ENCODE results near the gene SPACDR.

The SPACDR gene

DNA sequence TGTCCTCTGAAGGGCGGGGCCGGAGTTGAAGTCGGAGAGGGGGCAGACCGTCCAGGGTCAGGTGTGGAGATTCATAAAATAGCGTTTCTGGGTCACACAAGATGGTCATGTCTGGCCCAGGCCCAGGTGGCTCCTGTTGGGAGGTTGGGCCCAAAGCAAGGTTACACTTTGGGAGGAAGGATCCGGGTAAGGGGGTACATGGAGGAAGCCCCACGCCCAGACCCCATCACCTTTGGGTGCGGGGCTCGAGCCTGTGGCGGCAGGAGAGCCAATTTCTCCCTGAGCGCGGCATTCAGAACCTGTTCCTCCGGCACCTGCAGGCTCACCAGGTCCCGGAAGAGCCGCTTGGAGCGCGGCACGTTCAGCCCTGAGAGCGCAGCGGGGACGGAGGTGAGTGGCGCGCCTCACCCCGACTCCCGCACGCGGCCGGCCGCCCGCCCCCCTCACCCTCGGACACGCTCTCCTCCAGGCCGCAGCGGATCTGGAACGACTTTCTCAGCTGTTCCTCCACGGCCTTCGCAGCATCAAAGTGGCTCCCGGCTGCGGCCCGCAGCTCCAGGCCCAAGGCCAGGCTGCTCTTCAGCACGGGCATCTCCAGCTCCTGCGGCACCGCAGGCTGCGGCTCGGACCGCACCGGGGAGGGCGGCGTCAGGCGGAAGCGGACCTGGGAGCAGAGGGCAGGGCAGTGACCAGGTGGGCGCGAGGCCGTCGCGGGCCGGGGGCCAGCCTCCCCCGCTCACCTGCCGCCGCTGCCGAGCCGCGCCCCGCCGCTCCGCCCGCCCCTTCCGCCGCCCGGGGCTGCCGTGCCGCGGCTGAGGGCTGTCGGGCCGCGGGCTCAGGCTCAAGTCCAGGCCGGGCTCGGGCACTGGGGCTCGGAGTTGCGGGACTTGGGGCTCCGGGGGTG, 28.4 kb downstream of the SPACDR start:
- peak in 1 of 2 donors; percentile 37 for DNase-seq (ENCODE audit: low read depth in 2 of 2)

DNA sequence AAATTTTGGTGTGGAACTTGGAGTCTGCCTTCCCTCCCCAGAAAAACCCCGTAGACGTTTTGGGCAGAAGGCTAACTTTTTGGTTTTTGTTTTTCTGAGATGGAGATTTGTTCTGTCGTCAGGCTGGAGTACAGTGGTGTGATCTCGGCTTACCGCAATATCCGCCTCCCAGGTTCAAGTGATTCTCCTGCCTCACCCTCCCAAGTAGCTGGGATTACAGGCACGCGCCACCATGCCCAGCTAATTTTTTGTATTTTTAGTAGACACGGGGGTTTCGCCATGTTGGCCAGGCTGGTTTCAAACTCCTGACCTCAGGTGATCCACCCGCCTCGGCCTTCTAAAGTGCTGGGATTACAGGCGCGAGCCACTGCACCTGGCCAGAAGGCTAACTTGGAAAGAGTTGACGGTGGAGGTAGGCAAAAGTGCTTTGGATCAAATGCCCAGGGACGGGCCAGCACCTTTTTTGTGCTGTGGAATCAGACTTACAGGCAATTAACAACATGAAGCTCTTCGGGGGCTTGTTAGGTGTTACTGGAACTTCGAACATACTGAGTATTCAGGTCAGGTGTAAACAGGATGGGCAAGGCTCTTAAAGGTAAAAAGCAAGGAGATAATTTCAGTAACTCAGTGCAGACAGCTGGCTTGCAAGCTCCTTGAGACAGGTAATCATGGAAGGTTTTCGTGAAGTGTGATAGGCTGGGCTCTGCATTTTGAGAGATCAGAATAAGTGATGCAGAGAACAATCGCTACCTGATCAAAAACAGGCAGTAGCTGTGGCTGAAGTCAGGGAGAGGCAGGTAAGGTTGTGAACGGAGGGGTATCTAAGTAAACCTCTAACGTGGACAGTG, 29.5 kb downstream of the SPACDR start:
- no peak for DNase-seq (ENCODE audit: low read depth in 2 of 2)

DNA sequence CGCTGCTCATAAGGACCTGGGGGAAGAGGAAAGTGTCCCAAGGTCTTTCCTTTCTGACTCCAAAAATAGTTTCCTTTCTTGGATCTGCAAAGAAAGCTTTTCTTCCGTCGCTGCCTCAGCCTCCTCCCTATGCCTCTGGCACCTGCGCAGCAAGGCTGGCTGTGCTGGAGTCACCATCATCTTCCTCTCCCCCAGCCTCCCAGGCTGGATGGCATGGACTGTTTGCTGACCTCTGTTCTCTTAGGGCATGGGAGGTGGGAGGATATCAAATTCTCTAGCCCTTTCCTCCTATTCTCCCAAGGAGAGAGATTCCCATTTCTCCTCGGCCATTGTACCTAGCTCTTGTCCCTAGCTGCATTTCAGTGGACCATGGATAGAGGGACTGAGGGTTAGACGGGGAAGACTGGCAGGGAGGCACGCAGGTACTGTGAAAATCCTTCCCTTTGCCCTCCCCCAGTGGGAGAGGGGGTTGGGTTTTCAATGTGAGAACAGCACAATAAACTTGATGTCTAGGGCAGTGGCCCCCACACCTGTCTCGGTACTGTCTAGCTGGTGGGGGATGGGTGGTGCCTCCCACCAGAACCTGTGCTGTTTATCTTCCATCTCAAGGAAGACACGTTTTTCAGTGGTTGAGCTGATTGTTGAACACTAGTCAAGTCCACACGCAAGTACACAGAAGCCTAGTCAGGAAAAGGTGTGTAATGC, 30.3 kb downstream of the SPACDR start:
- DNase-seq (ENCODE audit: low read depth in 2 of 2): no peak

DNA sequence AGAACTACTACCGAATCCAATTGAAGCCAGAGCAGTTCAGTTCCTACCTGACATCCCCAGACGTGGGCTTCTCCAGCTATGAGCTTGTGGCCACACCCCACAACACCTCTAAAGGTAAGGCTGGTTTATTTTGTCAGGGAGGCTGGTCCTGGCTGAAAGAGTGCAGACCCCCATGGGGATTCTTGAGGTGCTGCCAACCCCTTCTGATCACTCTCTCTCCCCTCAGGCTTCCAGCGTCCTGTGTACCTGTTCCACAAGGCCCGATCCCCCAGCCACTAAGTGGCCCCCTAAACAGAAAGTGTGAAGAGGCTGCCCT, 30.8 kb downstream of the SPACDR start:
- DNase-seq (ENCODE audit: low read depth in 2 of 2): no peak

DNA sequence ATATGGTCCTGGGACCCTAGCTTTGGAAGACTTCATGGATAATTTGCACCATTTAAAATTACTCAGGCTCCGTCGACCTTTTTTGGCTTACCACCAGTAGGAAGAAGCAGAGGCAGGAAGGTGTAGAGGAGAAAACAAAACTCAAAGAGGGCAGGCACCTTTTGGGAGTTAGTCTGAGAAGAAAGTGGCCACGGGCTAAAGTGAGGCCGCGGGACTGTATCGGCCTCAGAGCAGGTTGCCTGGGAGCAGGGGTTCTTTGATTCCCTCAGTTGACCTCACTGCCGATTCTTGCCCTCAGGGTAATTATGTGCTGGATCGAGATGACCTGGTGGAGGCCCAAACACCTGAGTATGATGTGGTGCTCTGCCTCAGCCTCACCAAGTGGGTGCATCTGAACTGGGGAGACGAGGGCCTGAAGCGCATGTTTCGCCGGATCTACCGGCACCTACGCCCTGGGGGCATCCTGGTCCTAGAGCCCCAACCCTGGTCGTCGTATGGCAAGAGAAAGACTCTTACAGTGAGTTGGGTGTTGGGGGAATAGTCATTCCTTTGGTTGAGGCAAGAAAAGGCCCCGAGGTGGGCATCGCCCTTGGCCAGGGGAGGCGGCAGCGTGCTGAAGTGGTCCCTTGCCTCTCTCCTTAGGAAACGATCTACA, 31.3 kb downstream of the SPACDR start:
- DNase-seq (ENCODE audit: low read depth in 2 of 2): no peak

DNA sequence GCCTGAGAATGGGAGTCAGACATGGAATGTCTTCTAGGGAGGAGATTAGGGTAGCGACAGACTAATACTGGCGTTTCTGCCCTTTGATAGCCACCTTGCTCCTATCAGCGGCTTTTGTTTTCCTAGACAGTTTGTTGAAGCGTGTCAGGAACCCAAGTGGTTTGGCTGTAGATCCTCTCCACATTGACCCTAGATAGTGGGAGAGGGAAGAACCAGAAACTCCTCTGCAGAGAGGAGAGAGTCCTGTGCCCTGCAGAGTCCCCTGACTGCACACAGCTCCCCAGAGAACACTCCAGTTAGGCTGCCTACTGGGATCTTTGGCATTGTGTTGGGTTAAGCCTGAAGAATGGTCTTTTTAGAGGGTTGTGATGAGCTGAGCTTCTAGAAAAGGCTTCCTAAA, 32.0 kb downstream of the SPACDR start:
- no peak for DNase-seq (ENCODE audit: low read depth in 2 of 2)

DNA sequence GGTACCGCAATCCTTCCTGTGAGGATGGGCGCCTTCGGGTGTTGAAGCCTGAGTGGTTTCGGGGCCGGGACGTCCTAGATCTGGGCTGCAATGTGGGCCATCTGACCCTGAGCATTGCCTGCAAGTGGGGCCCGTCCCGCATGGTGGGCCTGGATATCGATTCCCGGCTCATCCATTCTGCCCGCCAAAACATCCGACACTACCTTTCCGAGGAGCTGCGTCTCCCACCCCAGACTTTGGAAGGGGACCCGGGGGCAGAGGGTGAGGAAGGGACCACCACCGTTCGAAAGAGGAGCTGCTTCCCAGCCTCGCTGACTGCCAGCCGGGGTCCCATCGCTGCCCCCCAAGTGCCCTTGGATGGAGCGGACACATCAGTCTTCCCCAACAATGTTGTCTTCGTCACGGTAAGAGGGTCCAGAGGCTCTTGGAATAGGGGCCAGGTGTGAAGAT, 32.7 kb downstream of the SPACDR start:
- DNase-seq (ENCODE audit: low read depth in 2 of 2): no peak

DNA sequence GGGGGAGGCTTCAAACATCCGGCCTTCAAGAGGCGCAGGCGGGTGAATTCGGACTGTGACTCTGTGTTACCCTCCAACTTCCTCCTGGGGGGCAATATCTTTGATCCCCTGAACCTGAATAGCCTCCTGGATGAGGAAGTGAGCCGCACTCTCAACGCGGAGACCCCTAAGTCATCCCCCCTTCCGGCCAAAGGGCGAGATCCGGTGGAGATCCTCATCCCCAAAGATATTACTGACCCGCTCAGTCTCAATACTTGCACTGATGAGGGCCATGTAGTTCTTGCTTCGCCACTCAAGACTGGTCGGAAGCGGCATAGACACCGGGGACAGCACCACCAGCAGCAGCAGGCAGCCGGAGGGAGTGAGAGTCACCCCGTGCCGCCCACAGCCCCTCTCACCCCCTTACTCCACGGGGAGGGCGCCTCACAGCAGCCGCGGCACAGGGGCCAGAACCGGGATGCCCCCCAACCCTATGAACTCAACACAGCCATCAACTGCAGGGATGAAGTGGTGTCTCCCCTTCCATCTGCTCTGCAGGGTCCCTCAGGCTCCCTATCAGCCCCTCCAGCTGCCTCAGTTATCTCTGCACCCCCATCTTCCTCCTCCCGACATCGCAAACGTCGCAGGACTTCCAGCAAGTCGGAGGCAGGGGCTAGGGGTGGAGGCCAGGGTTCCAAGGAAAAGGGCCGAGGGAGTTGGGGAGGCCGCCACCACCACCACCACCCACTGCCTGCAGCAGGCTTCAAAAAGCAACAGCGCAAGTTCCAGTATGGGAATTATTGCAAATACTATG, 33.4 kb downstream of the SPACDR start:
- peak in 1 of 2 donors; percentile 41 for DNase-seq (ENCODE audit: low read depth in 2 of 2)

DNA sequence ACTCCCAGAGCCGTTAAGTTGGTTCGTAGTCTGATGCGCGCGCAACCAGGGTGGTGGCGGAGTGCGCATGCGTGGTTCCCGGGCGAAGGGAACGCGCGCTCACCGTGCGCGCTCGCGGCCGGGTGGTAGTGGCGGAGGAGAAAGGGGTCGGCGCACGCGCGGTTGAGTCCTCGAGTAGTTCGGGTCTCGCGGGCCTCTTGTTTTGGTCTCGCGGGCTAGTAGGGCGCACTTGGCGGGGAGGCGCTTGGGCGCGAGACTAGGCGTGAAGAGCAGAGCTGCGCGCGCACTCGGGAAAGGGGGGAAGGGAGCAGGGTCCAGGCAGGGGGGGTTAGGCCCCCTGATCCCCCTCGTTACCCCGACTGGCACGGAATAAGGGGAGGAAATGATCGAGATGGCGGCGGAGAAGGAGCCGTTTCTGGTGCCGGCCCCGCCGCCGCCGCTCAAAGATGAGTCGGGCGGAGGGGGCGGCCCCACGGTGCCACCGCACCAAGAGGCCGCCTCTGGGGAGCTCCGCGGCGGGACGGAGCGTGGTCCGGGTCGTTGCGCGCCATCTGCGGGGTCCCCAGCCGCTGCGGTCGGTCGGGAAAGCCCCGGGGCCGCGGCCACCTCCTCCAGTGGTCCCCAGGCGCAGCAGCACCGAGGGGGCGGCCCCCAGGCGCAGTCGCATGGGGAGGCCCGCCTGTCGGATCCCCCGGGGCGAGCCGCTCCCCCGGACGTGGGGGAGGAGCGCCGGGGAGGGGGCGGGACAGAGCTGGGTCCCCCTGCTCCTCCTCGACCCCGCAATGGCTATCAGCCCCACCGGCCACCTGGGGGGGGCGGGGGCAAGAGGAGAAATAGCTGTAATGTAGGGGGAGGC, 34.2 kb downstream of the SPACDR start, which contains the start of gene MEPCE:
Gene MEPCE (plus strand): TSS at position 195 of the 856 bp plus-strand sequence. CDS start 188 bp downstream, at position 383.
- DNase-seq (ENCODE audit: low read depth in 2 of 2): peak; percentile 92 to 94

DNA sequence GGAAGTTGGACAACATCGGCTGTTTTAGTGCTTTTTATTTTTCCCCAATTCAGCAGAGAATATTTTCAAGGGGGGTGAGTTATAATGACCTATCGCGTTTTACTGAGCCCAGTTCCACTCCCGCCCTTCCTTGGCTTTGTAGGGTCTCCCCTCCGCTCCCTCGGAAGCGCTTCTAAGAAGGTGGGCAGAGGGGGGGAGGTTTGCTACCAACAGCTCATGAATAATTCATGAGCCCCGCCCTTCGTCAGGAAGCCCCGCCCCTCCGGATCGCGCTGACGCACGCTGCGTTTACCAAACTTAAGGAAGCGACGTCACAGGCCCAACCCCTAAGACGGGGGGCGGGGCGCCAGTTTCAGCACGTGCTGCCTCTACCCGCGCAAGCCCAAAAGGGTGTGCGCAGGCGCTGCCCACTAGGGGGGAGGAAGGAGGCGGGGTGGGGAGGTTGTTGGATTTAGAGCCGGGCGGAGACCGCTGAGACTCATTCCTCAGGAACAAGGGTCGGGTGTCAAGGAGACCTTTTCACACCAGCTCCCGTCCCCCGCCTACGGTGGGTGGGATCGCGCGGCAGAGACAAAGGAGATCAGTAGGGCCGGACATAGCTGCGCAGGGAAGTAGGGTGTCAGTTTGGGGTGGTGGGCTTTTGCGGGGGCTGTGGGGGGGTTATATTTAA, 35.0 kb downstream of the SPACDR start:
- DNase-seq (ENCODE audit: low read depth in 2 of 2): peak; percentile 100

DNA sequence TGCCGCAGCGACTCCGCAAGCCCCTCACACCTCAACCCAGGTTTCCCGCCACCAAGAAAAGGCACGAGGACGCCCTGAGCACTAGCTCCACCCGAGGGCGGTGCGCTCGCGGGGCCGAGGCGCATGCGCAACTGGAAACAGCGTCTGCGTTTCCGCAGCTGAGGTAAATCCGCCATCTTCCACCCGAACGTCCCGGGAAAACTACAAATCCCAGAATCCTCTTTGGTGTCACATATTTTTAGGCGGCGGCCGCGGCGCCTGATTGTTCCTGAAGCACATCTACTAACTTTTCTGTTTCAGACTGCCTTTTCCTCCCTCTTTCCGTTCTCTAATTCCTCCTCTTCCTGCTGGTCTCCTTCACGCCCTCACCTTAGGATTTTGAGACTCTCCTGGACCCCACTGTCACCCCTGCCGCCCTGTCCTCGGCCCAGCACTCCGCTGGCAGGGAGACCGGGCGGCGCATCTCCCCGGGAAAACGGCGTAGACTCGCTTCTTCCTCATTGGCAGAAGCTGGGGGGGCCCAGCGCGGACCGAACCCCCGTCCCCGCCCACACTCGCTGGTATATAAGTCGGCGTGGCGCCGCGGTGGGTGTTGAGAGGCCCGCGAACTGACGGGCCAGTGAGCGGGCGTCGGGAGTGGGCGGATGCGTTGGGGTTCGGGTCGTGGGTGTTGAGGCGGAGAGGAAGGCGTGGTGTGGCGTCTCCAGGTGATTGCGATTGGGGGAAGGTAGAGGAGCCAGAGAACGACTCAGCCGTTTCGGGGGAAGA, 35.7 kb downstream of the SPACDR start, which contains the start of gene ZCWPW1:
Gene ZCWPW1 (minus strand): TSS at position 505 of the 768 bp plus-strand sequence. CDS start 8,054 bp downstream, outside the sequence.
- DNase-seq (ENCODE audit: low read depth in 2 of 2): peak; percentile 94 to 96

DNA sequence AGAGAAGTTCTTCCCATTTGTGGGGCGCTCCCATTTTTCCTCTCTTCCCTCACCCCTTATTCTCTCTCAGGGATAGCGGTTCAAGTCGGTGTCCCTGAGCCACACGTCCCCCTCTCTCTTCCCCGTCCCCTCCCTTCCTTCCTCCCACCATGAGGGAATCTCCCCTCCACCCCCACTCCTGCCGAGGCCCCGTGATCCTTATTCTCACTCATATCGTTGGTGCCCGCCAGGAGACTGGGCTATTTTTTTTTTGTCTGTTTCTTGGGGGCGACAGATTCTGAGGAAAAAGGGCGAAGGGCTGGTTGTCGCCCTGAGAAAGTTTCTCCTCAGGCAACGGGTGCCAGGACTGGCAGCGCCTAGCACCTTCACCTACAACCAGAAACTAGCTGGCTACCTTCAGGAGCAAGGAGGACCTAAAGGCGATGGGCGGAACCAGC, 36.3 kb downstream of the SPACDR start:
- DNase-seq (ENCODE audit: low read depth in 2 of 2): no peak

DNA sequence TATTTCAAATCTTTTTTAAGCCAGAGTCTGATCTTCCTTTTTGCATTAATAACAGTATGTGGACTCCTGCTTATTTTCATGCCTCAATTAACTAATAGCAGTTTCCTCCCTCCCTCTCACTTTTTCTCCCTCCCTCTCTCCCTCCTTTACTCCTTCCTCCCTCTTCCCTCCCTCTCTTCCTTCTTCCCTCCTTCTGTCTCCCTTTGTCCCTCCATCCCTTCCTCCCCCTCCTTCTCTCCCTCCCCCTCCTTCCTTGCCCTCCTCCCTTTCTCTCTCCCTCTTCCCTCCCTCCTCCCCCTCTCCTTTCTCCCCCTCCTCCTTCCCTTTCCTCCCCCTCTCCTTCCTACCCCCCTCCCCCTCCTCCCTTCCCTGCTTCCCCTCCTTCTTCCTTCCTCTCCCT, 37.5 kb downstream of the SPACDR start:
- no peak for DNase-seq (ENCODE audit: low read depth in 2 of 2)

DNA sequence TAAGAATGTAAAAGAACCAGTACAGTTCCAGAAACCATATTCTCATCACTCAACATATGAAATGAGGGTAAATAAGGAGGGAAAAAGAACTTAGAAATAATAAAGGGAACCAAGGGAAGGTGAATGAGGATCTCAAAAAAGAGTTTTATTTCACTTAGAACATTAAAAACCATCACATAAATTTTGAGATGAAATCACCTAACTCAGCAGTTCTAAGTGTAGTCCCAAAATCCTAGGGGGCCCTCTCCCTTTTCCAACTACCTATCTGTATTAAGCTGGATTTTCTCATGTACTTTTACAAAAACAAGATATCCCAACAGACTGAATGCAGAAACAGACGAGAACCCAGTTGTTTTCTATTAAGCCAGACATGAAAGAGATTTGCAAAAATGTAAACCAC, 38.7 kb downstream of the SPACDR start:
- no peak for DNase-seq (ENCODE audit: low read depth in 2 of 2)

DNA sequence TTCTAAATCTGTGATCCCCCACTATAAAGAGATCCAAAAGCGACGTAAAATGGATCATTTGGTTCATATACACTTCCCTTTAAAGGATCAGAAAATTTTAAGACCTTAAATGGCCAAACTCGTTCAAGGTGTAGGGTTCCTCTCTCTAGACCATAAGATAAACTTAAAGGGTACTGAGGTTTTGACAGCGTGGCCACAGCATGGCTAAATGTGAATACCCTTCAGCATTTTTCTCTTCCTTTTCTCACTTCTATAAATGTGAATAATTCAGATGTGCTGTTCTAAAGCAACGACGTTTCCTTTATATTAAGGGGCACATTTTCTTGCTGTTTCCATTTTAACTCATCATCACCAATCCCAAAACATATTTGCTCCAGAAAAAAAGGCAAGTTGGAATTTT, 40.7 kb downstream of the SPACDR start:
- no peak for DNase-seq (ENCODE audit: low read depth in 2 of 2)

DNA sequence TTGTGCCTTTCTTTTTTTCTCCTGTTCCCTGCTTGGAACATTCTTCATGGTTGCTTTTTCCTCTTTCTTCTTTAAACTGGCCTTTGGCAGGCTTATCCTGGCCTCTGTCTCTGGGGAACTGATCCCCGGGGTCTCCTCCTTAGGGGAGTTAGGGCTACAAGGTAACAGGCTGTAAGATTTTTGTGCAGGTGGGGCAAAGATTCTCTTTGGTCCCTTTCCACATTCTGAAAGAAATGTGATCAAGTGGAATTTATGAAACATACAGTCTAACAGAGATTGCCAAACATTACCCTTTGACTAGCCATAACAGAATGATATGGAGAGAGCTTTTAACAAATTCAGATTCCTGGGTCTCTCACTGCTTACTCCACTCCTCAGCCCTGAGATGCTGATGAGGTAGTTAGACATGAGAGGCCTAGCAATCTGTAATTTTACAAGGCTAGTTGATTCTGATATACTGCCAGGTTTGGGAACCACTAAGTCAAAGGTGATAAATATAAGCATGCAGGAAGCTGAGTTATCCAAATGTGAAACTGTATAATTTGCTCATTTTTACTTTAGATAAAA, 44.3 kb downstream of the SPACDR start:
- no peak for DNase-seq (ENCODE audit: low read depth in 2 of 2)

DNA sequence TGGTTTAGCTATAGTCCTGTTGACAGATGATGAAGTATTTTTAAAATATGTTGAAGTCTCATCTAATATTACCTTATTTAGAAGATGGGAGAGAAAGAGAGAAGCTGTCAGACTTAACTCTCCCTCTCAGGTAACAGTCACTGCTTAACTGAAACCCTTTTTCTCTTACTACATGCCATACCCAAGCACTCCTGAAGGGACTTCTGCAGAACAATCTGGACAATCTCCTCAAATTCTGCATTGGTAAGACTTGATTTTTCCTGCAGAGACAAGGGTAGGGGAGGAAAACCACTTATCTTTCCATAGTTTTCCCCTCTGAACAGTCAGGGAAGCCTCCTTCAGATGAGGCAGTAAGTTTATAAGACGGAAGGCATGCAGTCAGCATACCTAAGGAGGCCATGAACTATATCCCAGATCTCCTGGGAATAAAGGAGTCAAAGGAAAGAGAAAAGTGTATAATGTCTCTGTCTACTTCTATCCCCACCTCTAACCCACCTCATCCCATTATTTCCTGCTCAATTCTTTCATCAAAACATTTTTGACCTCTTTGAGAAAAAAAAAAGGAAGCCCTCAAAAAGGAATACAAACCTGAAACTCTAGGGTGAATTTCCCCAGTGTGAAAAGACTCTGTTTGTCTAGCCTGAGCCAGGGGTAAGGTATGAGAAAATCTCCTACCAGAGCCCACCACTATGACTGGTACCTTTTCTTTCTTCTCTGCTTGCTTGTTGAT, 45.0 kb downstream of the SPACDR start:
- DNase-seq (ENCODE audit: low read depth in 2 of 2): no peak
